Measurements from ENCODE around the gene FGD5. TPM values are rescaled to one million over a fixed set of nuclear protein-coding genes. Genes with fewer than 3 reads are reported as not detected.
A peak's percentile ranks its signal among the peaks of the same experiment; 100 is the strongest.

The FGD5 gene
- total and polyA plus RNA-seq, 11 donors, result 6.4 to 22.5 (median 14.9) TPM

DNA sequence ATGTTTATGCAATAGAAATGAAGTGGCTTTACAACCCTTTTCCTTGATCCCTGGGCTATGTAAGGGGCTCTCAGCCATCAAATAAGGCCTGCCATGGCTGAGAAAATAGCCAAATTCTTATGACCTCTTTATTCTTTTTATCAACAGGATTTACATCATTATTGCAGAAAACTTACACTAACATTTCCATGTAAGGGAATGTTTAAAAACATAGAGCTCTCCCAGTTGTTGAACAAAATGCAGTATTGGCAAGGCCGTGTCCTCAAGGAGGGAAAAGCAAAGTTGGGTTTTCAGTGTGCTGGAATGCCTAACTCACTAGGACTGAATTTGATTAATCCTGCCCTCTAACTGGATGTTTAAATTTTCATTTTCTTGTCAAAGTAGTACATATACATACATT lies 150.9 kb downstream of the FGD5 start:
- ATAC-seq, result no peak
- Histone ChIP-seq H3K4me3 (no peak overlapping the region), H3K36me3 (peaks cover 0 to 66% (median 21%) of the 10 kb centered on the region in 9 donors), H3K27me3 (no peaks in the 10 kb centered on the region), H3K27ac (no peak overlapping the region), H3K9me3 (peaks cover 0 to 14% (median 0%) of the 10 kb centered on the region in 12 donors), H3K4me1 (no peaks in the 10 kb centered on the region)
- intact Hi-C loops (cut with DNase I), result no loop called here
- 88 to 95% (median 93%) methylated on average over 1 of the region's 1 CpG for WGBS, 4 donors
- TF ChIP-seq POLR2A (IDR thresholded peaks at IDR 0.05) (no peak), CTCF (IDR thresholded peaks at IDR 0.05) (no peak)
- DNase-seq, result no peak

- Histone ChIP-seq H3K4me1 (peaks cover 0 to 27% (median 11%) of the 10 kb centered on the region in 12 donors), H3K9me3 (peaks cover 0 to 9% (median 0%) of the 10 kb centered on the region in 12 donors), H3K4me3 (no peak overlapping the region), H3K27me3 (no peaks in the 10 kb centered on the region), H3K36me3 (peaks cover 0 to 32% (median 19%) of the 10 kb centered on the region in 9 donors), H3K27ac (peak overlapping the region in 3 of 12 donors; percentile 21 to 36 (median 36))
- 42 to 55% (median 48%) methylated on average over 1 of the region's 1 CpG for WGBS, 4 donors
- intact Hi-C loops (cut with DNase I), result no loop called here
- TF ChIP-seq POLR2A (IDR thresholded peaks at IDR 0.05) (no peak), CTCF (IDR thresholded peaks at IDR 0.05) (no peak)
- DNase-seq (no peak), ATAC-seq (peak in 1 of 4 donors; percentile 49)
These were observed 157.6 kb downstream of the FGD5 start for GRCh38 chr3:14976317-14976716.

DNA sequence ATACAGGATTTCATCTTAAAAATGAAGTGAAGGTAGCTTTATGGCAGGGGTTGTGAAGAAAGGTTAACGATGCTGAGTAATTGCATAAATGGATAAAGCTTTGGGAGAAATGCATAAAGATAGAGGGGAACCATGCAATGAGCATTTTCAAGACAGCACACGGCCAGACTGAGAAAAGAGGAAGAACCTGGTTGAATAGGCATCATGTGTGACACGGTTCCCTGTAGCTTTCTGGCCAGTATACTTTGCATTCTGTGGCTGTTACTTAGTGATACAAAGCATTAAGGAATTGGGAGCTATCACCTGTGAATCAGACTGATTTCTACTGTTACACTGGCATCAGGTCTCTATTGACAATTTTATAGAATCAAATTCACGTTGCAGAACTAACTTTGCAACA lies 161.9 kb downstream of the FGD5 start:
- intact Hi-C loops (cut with DNase I), result no loop called here
- WGBS, 4 donors, result 80 to 90% (median 87%) methylated on average over 4 of the region's 4 CpGs
- peaks cover 0 to 21% (median 9%) of the 10 kb centered on the region in 12 donors for H3K4me1 ChIP-seq
- DNase-seq (no peak), ATAC-seq (no peak)
- TF ChIP-seq CTCF (IDR thresholded peaks at IDR 0.05), result no peak
- TF ChIP-seq POLR2A (IDR thresholded peaks at IDR 0.05), result no peak
- no peak overlapping the region for H3K27ac ChIP-seq
- H3K9me3 ChIP-seq, result peaks cover 0 to 9% (median 0%) of the 10 kb centered on the region in 12 donors
- no peaks in the 10 kb centered on the region for H3K36me3 ChIP-seq
- H3K27me3 ChIP-seq, result no peaks in the 10 kb centered on the region
- H3K4me3 ChIP-seq, result no peak overlapping the region

Other genes starting within 250 kb of the FGD5 start
- gene CCDC174, start 167.2 kb upstream of the FGD5 start, total RNA-seq, result 10 to 100 TPM in 7 of 9 donors, 1 to 10 TPM in 2; 8.7 to 16.1 (median 11.7) TPM
- gene CCDC174, start 167.2 kb upstream of the FGD5 start, polyA plus RNA-seq, result 10 to 100 TPM in 1 of 2 donors, 1 to 10 TPM in 1; 9.2 to 13.2 TPM
- under 1 TPM in 2 of 9 donors, not detected in 7; 0.21 to 0.31 TPM for gene C3orf20, start 143.8 kb upstream of the FGD5 start, total RNA-seq
- gene C3orf20, start 143.8 kb upstream of the FGD5 start, polyA plus RNA-seq, result not detected
- 10 to 100 TPM; 22.4 to 38.5 (median 29.9) TPM for gene NR2C2, start 128.6 kb downstream of the FGD5 start, total RNA-seq
- gene NR2C2, start 128.6 kb downstream of the FGD5 start, polyA plus RNA-seq, result 10 to 100 TPM in 1 of 2 donors, 1 to 10 TPM in 1; 6.2 to 15.6 TPM
- 100 to 1,000 TPM in 3 of 9 donors, 10 to 100 TPM in 6; 80.9 to 133 (median 88.8) TPM for gene MRPS25, start 246.4 kb downstream of the FGD5 start, total RNA-seq
- 100 to 1,000 TPM; 117 to 173 TPM for gene MRPS25, start 246.4 kb downstream of the FGD5 start, polyA plus RNA-seq

Measured in heart left ventricle (tissue), 16 donors.